GM19043 (cell line): ENCODE results near the gene ZSCAN32.

Source experiments
- ATAC-seq: cut with Tn5 transposase; IDR thresholded peaks from one replicate; pipeline ENCODE4 v1.9.1; 2021; ENCODE audit warnings: low read depth; ENCODE audit not compliant: unreplicated experiment

Gene ZSCAN32

DNA sequence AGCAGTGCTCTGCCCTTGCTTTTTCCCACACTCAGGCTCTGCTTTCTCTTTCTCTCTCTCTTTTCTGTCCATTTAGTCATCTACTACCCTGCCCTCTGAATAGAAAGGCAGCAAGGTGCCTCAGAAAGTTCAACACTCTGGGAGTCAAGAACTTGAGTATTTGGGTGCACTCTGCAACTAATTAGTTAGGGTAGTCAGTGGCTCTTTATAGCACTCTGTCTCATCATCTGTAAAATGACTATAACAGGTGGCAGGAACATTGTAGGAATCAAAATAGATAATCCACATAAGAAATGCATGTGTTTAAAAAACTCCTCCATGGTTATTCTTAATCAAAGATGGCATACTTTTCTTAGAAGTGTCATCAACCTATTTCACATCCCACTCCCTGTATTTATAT, 37.9 kb downstream of the ZSCAN32 start:
- ATAC-seq, result no peak

DNA sequence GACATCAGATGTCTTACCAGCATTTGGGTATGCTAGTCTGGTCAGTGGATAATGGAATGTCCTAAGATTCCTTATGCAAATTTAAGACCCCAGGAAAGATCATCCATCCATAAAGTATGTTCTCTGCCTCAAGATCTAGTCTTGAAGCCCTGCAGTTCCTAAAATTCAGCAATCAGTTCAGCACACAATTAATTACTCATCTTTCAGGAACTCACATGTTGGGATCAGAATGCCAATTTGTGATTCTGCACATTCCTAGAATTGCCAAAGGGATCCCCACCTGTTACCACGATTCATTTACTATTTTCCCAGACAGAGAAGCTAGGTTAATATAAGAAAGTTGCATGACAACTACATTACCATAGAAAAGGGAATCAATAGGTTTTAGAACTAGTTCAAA, 41.9 kb downstream of the ZSCAN32 start:
- no peak for ATAC-seq

DNA sequence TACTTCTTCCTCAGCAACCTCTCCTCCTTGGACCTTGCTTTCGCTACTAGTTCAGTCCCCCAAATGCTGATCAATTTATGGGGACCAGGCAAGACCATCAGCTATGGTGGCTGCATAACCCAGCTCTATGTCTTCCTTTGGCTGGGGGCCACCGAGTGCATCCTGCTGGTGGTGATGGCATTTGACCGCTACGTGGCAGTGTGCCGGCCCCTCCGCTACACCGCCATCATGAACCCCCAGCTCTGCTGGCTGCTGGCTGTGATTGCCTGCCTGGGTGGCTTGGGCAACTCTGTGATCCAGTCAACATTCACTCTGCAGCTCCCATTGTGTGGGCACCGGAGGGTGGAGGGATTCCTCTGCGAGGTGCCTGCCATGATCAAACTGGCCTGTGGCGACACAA, 44.7 kb downstream of the ZSCAN32 start:
- ATAC-seq, result no peak

DNA sequence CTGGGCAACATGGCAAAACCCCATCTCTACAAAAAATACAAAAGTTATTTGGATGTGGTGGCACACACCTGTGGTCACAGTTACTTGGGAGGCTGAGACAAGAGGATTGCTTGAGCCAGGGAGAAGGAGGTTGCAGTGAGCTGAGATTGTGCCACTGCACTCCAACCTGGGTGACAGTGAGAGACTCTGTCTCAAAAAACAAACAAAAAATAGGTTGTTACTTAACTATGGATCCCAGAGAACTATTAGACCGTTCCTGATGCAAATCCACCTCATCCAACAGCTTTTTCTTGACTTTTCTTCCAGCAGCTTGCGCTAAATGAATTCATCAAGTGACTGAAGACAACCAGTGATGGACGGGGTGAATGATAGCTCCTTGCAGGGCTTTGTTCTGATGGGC, 45.2 kb downstream of the ZSCAN32 start, which contains the start of gene OR2C1:
TSS of gene OR2C1 (plus strand) at position 301 of the 400 bp plus-strand sequence. CDS start at position 353, 52 bp downstream.
- ATAC-seq, result no peak

DNA sequence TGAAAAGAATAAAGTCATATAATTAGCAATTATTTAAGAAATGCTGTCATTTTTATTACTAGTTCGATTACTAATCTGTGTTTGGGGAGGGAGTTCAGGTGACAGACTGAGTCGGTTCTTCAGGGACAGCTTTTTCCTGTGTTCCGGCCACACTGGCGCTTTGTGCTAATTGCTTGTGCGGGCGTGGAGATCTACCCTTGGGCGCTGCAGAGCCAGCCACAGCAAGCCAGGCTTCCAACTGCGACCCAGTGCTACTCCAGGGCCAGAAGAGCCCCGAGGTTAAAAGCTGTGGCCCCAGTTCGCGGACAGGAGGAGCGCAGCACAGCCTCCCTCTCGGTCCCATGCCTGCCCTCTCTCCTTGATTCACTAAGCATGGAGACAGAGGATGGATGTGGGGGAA, 51.6 kb downstream of the ZSCAN32 start:
- no peak for ATAC-seq

DNA sequence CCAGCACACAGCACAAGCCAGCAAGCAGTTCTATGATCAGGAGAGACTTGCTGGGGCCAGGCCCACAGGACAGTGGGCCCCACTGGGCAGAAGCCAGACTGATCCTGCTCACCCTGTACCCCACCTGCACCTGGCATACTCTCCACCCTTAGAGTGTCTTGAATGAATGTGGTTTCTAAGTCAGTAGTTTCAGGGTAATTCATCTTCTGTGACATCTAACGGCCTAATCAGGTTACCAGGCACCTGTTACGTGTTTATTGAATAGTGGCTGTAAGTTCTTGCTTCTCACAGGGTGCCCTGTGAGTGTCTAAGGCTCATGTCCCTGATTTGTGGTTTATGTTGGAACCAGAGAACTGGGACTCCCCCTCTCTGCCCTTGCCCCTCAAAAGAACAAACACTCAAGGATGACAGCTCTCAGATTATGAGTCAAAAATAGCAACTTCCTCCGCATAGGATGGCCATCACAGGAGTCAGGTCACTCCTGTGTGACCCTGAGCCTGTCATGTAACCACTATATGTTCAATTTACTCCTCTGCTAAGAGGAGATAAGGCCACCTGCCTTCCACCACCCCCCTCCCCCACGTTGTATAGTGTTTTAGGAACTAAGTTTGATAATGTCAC, 52.1 kb downstream of the ZSCAN32 start:
- no peak for ATAC-seq

DNA sequence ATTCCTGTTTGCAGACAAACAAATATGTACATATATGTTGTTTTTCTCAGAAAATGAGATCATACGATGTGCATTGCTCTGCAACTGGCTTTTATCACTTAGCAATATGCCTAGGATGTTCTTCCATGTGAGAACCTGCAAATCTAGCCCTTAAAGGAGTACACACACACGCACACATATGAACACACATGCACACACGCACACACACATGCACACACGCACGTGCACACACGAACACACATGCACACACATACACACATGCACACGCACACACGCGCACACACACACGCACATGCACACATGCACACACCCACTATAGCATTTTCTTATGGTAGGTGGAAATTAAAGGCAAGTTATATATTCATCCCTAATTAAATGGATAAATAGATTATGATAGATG, 53.2 kb downstream of the ZSCAN32 start:
- no peak for ATAC-seq

DNA sequence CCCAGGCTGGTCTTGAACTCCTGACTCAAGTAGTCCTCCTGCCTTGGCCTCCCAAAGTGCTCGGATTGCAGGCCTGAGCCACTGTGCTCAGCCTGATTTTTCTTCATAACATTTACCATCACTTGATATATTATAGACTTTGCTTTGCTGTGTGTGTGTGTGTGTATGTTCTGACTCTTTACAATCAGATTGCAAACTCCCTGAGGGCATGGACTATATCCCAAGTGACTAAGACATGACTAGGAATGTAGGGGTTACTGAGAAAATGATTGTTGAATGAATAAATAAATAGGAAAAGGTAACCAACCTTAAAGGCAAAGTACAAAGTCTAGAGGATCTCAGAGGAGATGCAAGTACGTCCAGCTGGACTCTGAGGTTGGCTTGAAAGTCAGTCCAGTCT, 54.8 kb downstream of the ZSCAN32 start:
- no peak for ATAC-seq
